GM18870 (cell line): ENCODE data around the gene RAD54L.
"Not testable (repeated sequence)": the region's sequence is repeated elsewhere in the genome, so short reads cannot be mapped to it uniquely, and the experiment has no call there.

Source experiments
- ATAC-seq: cut with Tn5 transposase; IDR thresholded peaks from one replicate; pipeline ENCODE4 v1.9.1; 2021; ENCODE audit warnings: moderate library complexity; ENCODE audit not compliant: unreplicated experiment

Gene RAD54L

GRCh38 chr1:46247436-46248121 lies at the start of gene RAD54L:
Gene RAD54L, plus strand, starts transcription at chr1:46247763. Its CDS starts 643 bp downstream, at chr1:46248406.
- peak; percentile 88 for ATAC-seq

- ATAC-seq: peak; percentile 39
These were observed 49.4 kb upstream of the RAD54L start, which contains the start of gene POMGNT1 for GRCh38 chr1:46197964-46198811. Gene POMGNT1, minus strand, starts transcription at chr1:46198434. Its CDS starts 613 bp downstream, at chr1:46197821.

DNA sequence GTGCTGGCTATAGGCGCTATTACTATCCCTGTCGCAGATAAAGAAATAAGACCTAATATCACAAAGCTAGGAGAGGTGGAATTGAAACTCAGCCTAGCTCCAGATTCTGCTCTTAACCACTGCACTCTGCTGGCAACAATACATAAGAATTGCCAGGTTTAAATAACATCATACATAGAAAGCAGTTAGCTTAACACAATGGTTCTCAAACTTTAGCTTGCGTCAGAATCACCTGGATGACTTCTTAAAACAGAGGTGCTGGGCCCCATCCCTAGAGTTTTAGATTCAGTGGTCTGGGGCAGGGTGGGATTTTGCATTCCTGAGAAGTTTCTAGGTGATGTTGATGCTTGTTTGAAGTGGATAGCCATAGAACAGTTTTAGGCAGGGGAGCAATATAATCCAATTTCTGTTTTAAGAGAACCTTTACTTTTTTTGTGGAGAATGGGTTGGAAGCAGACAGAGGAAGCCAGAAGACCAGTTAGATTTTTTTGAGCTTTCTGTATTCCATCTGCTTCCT lies 48.3 kb upstream of the RAD54L start:
- ATAC-seq: no peak

GRCh38 chr1:46203738-46204405 lies 43.7 kb upstream of the RAD54L start:
- no peak for ATAC-seq

- no peak for ATAC-seq
These were observed 43.2 kb upstream of the RAD54L start for GRCh38 chr1:46204406-46204742.

DNA sequence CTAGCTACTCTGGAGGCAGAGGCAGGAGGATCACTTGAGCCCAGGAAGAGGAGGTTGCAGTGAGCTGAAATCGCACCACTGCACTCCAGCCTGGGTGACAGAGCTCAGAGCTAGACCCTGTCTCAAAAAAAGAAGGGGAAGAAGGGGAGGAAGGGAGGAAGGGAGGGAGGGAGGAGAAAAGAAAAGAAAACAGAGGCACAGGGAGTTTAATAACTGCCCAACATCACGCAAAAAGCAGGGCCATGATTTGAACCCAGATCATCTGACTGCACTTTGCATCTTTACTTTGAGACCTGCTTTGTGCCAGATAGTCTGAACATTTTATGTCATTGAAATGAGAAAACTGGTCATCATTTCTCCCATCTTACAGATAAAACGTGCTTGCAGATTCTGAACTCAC lies 42.4 kb upstream of the RAD54L start:
- no peak for ATAC-seq

- ATAC-seq: no peak
These were observed 41.8 kb upstream of the RAD54L start for GRCh38 chr1:46205791-46206190.

- no peak for ATAC-seq
These were observed 41.2 kb upstream of the RAD54L start for GRCh38 chr1:46206399-46206798.

GRCh38 chr1:46210561-46210960 lies 37.0 kb upstream of the RAD54L start:
- no peak for ATAC-seq

GRCh38 chr1:46211051-46211450 lies 36.5 kb upstream of the RAD54L start:
- ATAC-seq: no peak

GRCh38 chr1:46215504-46215903 lies 32.1 kb upstream of the RAD54L start:
- no peak for ATAC-seq

DNA sequence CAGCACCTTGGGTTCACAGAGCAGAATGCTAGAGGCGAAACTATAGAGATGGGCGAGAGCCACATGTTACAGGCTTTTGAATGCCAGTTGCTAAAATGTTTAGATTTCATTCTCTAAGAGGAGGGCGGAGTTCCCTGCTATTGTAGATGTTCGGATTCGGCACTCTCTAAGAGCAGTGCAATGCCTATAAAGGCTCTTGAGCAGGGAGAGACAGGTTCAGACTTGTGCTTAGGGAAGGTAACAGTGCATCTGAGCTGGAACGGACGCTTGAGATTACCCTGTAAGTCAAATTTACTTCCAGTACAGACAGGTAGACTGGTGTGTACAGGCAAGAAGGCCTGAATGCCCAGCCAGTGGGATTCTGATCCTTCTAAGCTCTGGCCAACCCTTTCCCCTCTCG lies 29.1 kb upstream of the RAD54L start:
- no peak for ATAC-seq

DNA sequence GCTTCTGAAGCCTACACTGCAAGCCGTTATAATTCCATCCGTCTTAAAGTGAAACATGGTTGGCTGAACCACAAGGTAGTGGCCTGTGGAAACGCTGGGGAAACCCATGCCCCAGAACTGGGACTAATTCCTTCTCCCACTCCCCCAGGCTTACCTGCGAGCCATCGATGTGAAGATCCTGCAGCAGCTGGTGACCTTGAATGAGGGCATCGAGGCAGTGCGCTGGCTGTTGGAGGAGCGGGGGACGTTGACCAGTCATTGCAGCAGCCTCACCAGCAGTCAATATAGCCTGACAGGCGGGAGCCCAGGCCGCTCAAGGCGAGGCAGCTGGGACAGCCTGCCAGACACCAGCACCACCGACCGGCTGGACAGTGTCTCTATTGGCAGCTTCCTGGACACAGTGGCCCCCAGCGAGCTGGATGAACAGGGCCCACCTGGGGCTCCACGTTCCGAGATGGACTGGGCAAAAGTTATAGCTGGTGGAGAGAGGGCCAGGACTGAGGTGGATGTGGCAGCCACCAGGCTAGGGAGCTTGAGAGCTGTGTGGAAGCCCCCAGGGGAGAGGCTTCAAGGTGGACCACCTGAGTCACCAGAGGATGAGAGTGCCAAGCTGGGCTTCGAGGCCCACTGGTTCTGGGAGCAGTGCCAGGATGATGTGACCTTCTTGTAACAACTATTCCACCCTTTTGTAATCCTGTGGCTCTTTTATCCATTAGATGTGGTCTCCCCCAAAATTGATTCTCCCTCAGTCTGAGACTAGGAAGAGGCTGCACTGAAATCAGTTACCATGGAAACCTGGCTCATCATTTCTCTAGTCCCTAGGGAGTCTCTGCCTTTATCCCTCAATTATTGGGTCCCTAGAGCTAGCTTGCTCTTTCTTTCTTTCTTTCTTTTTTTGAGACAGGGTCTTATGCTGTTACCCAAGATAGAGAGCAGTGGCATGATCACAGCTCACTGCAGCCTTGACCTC lies 27.7 kb upstream of the RAD54L start:
- no peak for ATAC-seq

- no peak for ATAC-seq
These were observed 26.8 kb upstream of the RAD54L start for GRCh38 chr1:46220808-46221207.

DNA sequence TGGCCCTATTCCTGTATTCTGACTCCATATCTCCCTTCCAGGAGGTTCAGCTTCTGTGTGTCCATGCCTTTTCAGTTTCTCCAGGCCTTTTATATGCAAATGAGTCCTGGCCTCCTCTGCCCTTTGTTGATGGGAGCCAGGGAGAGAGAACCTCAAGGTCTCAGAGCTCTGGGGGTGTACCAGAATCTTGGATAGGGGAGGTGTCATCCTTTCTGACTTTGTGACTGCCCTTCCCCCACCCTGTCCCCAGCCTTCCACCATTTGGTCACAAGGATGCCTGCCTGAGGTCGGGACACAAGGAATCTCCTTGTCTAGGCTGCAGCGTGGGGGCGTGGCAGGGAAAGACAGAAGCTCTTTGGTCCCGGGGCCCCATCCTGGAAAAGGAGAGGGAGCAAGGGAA lies 25.8 kb upstream of the RAD54L start:
- no peak for ATAC-seq

DNA sequence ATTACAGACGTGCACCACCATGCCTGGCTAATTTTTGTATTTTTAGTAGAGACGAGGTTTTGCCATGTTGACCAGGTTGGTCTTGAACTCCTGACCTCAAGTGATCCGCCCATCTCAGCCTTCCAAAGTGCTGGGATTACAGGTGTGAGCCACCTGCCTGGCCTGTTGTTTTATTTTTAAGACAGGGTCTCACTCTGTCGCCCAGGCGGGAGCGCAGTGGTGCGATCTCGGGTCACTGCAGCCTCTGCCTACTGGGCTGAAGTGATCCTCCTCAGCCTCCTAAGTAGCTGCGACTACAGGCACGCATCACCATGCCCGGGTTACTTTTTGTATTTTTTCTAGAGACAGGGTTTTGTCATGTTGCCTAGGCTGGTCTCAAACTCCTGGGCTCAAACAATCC lies 24.5 kb upstream of the RAD54L start:
- ATAC-seq: not testable (repeated sequence)

DNA sequence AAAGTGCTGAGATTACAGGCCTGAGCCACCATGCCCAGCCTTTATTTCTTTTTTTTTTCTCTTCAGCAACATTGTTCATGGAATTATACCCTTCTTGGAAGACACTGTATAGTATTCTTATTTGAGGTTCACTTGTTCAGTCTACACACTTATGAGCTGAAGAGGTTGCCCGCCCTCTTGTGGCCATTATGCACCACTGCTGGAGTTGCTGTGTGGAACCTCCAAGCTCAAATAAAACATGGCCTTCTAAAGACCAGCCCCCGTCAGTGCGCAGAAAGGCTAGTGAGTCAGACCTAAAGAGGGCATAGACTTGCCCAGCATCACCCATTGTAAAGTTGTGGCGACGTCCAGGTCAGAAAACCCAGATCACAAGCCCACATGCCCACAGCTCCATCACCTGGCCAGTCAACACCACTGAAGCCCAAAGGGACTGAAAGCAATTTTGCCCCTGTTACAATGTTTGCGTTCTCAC lies 24.1 kb upstream of the RAD54L start:
- peak; percentile 57 for ATAC-seq

DNA sequence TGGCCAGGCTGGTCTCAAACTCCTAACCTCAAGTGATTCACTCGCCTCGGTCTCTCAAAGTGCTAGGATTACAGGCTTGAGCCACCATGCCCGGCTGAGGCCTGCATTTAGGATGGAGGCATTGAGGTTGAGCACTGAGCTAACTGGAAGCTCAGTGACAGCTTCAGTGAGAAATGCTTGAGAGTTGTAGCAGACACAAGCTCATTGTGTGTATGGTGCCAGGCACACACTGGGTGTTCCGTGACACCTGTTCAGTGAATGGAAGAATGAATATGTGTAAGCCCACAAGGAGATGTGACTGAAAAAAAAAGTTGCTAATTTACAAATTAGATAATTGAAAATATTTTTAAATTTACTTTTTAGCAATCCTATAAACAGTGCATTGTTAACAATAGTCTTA lies 22.6 kb upstream of the RAD54L start:
- ATAC-seq: no peak

DNA sequence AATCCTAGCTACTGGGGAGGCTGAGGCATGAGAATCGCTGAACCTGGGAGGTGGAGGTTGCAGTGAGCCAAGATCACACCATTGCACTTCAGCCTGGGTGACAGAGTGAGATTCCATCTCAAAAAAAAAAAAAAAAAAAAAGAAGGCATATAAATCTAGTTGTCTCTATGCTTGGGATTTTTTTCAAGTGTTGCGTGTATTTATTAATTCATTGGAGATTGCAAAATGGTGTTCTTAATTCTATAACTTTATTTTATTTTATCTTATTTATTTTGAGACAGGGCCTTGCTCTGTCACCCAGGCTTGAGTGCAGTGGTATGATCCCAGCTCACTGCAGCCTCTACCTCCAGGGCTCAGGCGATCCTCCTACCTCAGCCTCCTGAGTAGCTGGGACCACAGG lies 16.3 kb upstream of the RAD54L start:
- not testable (repeated sequence) for ATAC-seq

DNA sequence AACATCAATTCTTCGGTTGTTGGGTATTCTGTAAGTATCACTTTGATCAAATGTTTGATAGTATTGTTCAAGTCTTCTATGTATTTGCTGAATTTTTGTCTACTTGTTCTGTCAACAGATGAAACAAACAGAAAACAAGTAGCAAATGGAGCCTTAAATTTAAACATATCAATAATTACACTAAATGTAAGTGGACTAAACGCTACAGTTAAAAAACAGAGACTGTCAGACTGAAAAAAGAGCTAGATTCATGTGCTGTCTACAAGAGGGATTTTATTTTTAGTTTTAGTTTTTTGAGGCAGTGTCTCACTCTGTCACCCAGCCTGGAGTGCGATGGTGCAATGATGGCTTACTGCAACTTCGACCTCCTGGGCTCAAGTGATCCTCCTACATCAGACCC lies 10.7 kb upstream of the RAD54L start:
- no peak for ATAC-seq
